HCT116 (cell line): ENCODE measurements around the gene ATP2B3. TPM values are rescaled to one million over a fixed set of nuclear protein-coding genes. Genes with fewer than 3 reads are reported as not detected.

Experiments
- ATAC-seq: fragments of 200-7000 bp; cut with Tn5 transposase; 2 replicates; pipeline ENCODE4 v1.9.1; 2020; ENCODE audit warnings: mild to moderate bottlenecking, moderate library complexity
- BruUV-seq: library from RNA; stranded (reverse); fragments of 400-500 nt; replicated peaks from 2 replicates; lab custom pipeline; 2021; lab: Mats Ljungman, UMichigan
- CTCF ChIA-PET: fragments of 300-600 bp; sonication (Branson Sonifier 250); formaldehyde crosslinking; loops from one replicate; lab custom pipeline; 2021; ENCODE audit warnings: antibody characterized with exemption; lab: Charles Lee
- POLR2A ChIA-PET: fragments of 300-600, 350-600 bp; sonication (Branson Sonifier 250); formaldehyde crosslinking; loops from one replicate; lab custom pipeline; 2021; ENCODE audit warnings: antibody characterized with exemption; lab: Charles Lee
- RAD21 ChIA-PET, 2 experiments: fragments of 300-600 bp; sonication (Branson Sonifier 250); formaldehyde crosslinking; loops; one replicate each; lab custom pipeline; 2023; ENCODE audit warnings: low total read pairs in 2 of 2; ENCODE audit not compliant: uncharacterized antibody in 2 of 2, unreplicated experiment in 2 of 2, low non-redundant PET in 1 of 2; lab: Charles Lee
- DNase-seq: peaks from one replicate; pipeline ENCODE4 v3.0.0-alpha.2; 2010; ENCODE audit warnings: low read depth, low spot score
- H2AFZ ChIP-seq: fragments of 200-600 bp; shearing (Covaris generic), sonication (generic); 2 replicates; pipeline ENCODE4 v1.6.1; 2017; ENCODE audit warnings: low read depth, mixed run types, mixed read lengths, antibody characterized with exemption, low read length; ENCODE audit not compliant: poor library complexity, severe bottlenecking
- H3K27ac ChIP-seq: 2 replicates; pipeline ENCODE4 v1.5.1; 2012; ENCODE audit warnings: low read depth, low read length
- H3K27me3 ChIP-seq: fragments of 200-600 bp; sonication (generic); 2 replicates; pipeline ENCODE4 v1.6.1; 2016; ENCODE audit warnings: mixed run types, low read length, mixed read lengths; ENCODE audit not compliant: insufficient read depth
- H3K36me3 ChIP-seq, 2 experiments: fragments of 200-500 bp in 1 of 2; fragments of 200-600 bp in 1 of 2; sonication (Bioruptor generic) in 1 of 2; sonication (generic) in 1 of 2; 2 replicates each; pipeline versions ENCODE4 v1.5.1 to v1.6.1; 2014 to 2016; ENCODE audit warnings: low read length in 2 of 2, inconsistent platforms in 1 of 2, mixed read lengths in 1 of 2, mixed run types in 1 of 2; ENCODE audit not compliant: insufficient read depth in 2 of 2, control insufficient read depth in 1 of 2
- H3K4me1 ChIP-seq, 2 experiments: fragments of 200-600 bp in 1 of 2; sonication (generic) in 1 of 2; 2 replicates each; pipeline versions ENCODE4 v1.5.1 to v1.6.1; 2012 to 2017; ENCODE audit warnings: low read length in 2 of 2, inconsistent platforms in 1 of 2, mild to moderate bottlenecking in 1 of 2, mixed read lengths in 1 of 2, mixed run types in 1 of 2, moderate library complexity in 1 of 2; ENCODE audit not compliant: insufficient read depth in 2 of 2, control insufficient read depth in 1 of 2
- H3K4me2 ChIP-seq: fragments of 200-600 bp; sonication (generic); 2 replicates; pipeline ENCODE4 v1.6.1; 2017; ENCODE audit warnings: mixed run types, low read length, mixed read lengths
- H3K4me3 ChIP-seq, 2 experiments: fragments of 200-600 bp in 1 of 2; sonication (generic) in 1 of 2; replicated peaks in 1 of 2; 2 replicates each; pipeline ENCODE4 v1.5.1; 2011 to 2016; ENCODE audit warnings: low read length in 2 of 2, control low read depth in 1 of 2, low read depth in 1 of 2, mild to moderate bottlenecking in 1 of 2, mixed read lengths in 1 of 2, mixed run types in 1 of 2
- H3K79me2 ChIP-seq: fragments of 200-600 bp; sonication (generic); 2 replicates; pipeline ENCODE4 v1.6.1; 2017; ENCODE audit warnings: mild to moderate bottlenecking, mixed run types, low read length, moderate library complexity, mixed read lengths; ENCODE audit not compliant: insufficient read depth
- H3K9ac ChIP-seq: fragments of 200-600 bp; sonication (generic); 2 replicates; pipeline ENCODE4 v1.6.1; 2016; ENCODE audit warnings: low read length, mixed read lengths
- H3K9me2 ChIP-seq: fragments of 200-600 bp; sonication (generic), shearing (Covaris generic); 2 replicates; pipeline ENCODE4 v1.6.1; 2017; ENCODE audit warnings: mixed run types, mild to moderate bottlenecking, moderate library complexity; ENCODE audit not compliant: insufficient read depth
- H3K9me3 ChIP-seq, 2 experiments: fragments of 200-500 bp in 1 of 2; fragments of 200-600 bp in 1 of 2; sonication (Bioruptor generic) in 1 of 2; sonication (generic) in 1 of 2; 2 replicates each; pipeline ENCODE4 v1.6.1; 2014 to 2017; ENCODE audit warnings: low read length in 2 of 2, mixed read lengths in 2 of 2, inconsistent platforms in 1 of 2, low read depth in 1 of 2, mild to moderate bottlenecking in 1 of 2, mixed run types in 1 of 2, moderate library complexity in 1 of 2; ENCODE audit not compliant: control insufficient read depth in 1 of 2, insufficient read depth in 1 of 2
- H4K20me1 ChIP-seq: fragments of 200-600 bp; sonication (generic), shearing (Covaris generic); 2 replicates; pipeline ENCODE4 v1.6.1; 2017; ENCODE audit warnings: mixed run types, mild to moderate bottlenecking, moderate library complexity; ENCODE audit not compliant: insufficient read depth
- CBX3 ChIP-seq: IDR thresholded peaks from 2 replicates; pipeline ENCODE4 v1.6.1; 2012; ENCODE audit warnings: low read depth
- EGR1 ChIP-seq: IDR thresholded peaks from 2 replicates; pipeline ENCODE4 v1.6.1; 2012; ENCODE audit warnings: low read depth
- ELF1 ChIP-seq: IDR thresholded peaks from 2 replicates; pipeline ENCODE4 v1.6.1; 2012; ENCODE audit warnings: low read depth, borderline replicate concordance
- EZH2 ChIP-seq: fragments of 200-600 bp; sonication (generic); IDR thresholded peaks from 2 replicates; pipeline ENCODE4 v1.6.1; 2017; ENCODE audit warnings: antibody characterized with exemption, mixed run types
- EZH2phosphoT487 ChIP-seq: fragments of 200-600 bp; IDR thresholded peaks from 2 replicates; pipeline ENCODE4 v1.6.1; 2018; ENCODE audit warnings: antibody characterized with exemption, borderline replicate concordance
- FOSL1 ChIP-seq: IDR thresholded peaks from 2 replicates; pipeline ENCODE4 v1.6.1; 2012; ENCODE audit warnings: low read depth
- JUND ChIP-seq: IDR thresholded peaks from 2 replicates; pipeline ENCODE4 v1.6.1; 2012
- POLR2A ChIP-seq: IDR thresholded peaks from 2 replicates; pipeline ENCODE4 v1.7.0; 2011; ENCODE audit warnings: borderline replicate concordance; ENCODE audit not compliant: insufficient read depth, insufficient read length; ENCODE audit errors: extremely low read depth
- POLR2AphosphoS5 ChIP-seq: IDR thresholded peaks from 2 replicates; pipeline ENCODE4 v1.6.1; 2011; ENCODE audit warnings: mild to moderate bottlenecking, low read depth, low read length, moderate library complexity
- RAD21 ChIP-seq: IDR thresholded peaks from 2 replicates; pipeline ENCODE4 v1.6.1; 2012; ENCODE audit warnings: low read depth, mild to moderate bottlenecking
- SIN3A ChIP-seq: IDR thresholded peaks from 2 replicates; pipeline ENCODE4 v1.6.1; 2012; ENCODE audit warnings: low read depth
- SP1 ChIP-seq: IDR thresholded peaks from 2 replicates; pipeline ENCODE4 v1.6.1; 2012; ENCODE audit warnings: low read depth
- YY1 ChIP-seq: IDR thresholded peaks from 2 replicates; pipeline ENCODE4 v1.6.1; 2011; ENCODE audit warnings: low read length, low read depth, moderate library complexity, mild to moderate bottlenecking; ENCODE audit not compliant: insufficient replicate concordance; ENCODE audit errors: extremely low read depth
- ZNF274 ChIP-seq: fragments of 200-500 bp; sonication (Bioruptor generic); IDR thresholded peaks from 2 replicates; pipeline ENCODE4 v1.6.1; 2014; ENCODE audit warnings: mild to moderate bottlenecking, low read depth, low read length, inconsistent platforms
- intact Hi-C: fragments of 100-400 bp; cut with micrococcal nuclease; formaldehyde crosslinking; loops from 2 replicates; pipeline ENCODE4 v1.10.0; 2022
- total RNA-seq: library from RNA; stranded (reverse); gene quantifications from one replicate; pipeline ENCODE4 v1.2.1, GENCODE V29; 2021; ENCODE audit not compliant: unreplicated experiment
- TF ChIP-seq, protein P1 (sequence below): IDR thresholded peaks from 2 replicates; pipeline ENCODE4 v1.6.1; 2012
- TF ChIP-seq, protein P2 (sequence below): IDR thresholded peaks from 2 replicates; pipeline ENCODE4 v1.6.1; 2012; ENCODE audit warnings: low read depth
- TF ChIP-seq, protein P3 (sequence below): IDR thresholded peaks from 2 replicates; pipeline ENCODE4 v1.6.1; 2012
- TF ChIP-seq, protein P4 (sequence below): IDR thresholded peaks from 2 replicates; pipeline ENCODE4 v1.6.1; 2011; ENCODE audit warnings: mild to moderate bottlenecking, low read length, moderate library complexity; ENCODE audit not compliant: insufficient replicate concordance; ENCODE audit errors: extremely low read depth
- TF ChIP-seq, protein P5 (sequence below), 3 experiments: fragments of 200-600 bp in 1 of 3; sonication (generic) in 1 of 3; IDR thresholded peaks in 2 of 3; conservative IDR thresholded peaks in 1 of 3; 2 replicates each; pipeline ENCODE4 v1.5.1; 2012 to 2017; ENCODE audit warnings: low read depth in 2 of 3, low read length in 2 of 3, antibody characterized with exemption in 1 of 3, borderline replicate concordance in 1 of 3, control low read depth in 1 of 3, mild to moderate bottlenecking in 1 of 3, mixed read lengths in 1 of 3, mixed run types in 1 of 3, moderate library complexity in 1 of 3; ENCODE audit not compliant: insufficient read depth in 1 of 3

The ATP2B3 gene
- total RNA-seq, 1 experiment from 2014 or later, result not detected

DNA sequence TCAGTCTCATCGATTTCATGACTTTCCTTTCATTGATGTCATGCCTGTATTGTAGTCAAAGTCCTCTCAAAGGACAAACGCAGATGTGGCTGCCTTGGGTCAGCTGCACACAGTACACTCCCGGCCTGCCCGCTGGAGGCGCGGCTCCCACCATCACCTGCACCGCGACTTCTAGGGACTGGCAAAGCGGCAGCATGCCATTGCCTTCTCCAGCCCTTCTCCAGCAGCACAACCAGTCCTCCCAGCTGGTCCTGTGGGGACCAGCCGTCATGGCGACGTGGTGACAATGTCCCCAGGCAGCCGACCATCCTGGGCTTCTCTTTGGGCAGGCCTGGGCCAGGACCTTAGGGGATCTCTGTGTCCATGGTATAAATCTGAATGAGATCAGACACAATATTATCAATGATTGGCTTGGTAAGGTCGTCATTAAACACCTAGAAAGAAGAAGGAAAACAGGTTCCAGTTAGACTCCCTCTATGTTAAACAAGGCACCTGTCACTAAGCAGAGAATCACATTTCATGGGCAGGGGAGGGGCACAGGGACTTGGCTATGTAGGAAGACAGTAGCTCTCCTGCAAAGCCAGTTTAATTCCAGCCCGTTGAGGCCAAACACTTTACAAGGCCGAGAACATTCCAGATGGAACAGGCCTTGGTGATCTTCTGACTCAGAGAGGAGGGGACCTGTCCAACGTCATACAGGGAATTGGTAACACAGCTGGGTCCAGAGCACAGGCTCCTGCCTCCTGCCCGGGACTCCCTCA, 70.8 kb downstream of the ATP2B3 start:
- H3K27me3 ChIP-seq, result no peaks in the 10 kb centered on the region
- H3K4me1 ChIP-seq, result no peaks in the 10 kb centered on the region
- DNase-seq, result no peak
- H3K27ac ChIP-seq, result no peak overlapping the region
- H3K9me2 ChIP-seq, result no peaks in the 10 kb centered on the region
- TF ChIP-seq, protein P1, sequence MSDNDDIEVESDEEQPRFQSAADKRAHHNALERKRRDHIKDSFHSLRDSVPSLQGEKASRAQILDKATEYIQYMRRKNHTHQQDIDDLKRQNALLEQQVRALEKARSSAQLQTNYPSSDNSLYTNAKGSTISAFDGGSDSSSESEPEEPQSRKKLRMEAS, result no peak
- TF ChIP-seq POLR2AphosphoS5, result no peak
- TF ChIP-seq, protein P2, sequence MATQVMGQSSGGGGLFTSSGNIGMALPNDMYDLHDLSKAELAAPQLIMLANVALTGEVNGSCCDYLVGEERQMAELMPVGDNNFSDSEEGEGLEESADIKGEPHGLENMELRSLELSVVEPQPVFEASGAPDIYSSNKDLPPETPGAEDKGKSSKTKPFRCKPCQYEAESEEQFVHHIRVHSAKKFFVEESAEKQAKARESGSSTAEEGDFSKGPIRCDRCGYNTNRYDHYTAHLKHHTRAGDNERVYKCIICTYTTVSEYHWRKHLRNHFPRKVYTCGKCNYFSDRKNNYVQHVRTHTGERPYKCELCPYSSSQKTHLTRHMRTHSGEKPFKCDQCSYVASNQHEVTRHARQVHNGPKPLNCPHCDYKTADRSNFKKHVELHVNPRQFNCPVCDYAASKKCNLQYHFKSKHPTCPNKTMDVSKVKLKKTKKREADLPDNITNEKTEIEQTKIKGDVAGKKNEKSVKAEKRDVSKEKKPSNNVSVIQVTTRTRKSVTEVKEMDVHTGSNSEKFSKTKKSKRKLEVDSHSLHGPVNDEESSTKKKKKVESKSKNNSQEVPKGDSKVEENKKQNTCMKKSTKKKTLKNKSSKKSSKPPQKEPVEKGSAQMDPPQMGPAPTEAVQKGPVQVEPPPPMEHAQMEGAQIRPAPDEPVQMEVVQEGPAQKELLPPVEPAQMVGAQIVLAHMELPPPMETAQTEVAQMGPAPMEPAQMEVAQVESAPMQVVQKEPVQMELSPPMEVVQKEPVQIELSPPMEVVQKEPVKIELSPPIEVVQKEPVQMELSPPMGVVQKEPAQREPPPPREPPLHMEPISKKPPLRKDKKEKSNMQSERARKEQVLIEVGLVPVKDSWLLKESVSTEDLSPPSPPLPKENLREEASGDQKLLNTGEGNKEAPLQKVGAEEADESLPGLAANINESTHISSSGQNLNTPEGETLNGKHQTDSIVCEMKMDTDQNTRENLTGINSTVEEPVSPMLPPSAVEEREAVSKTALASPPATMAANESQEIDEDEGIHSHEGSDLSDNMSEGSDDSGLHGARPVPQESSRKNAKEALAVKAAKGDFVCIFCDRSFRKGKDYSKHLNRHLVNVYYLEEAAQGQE, result no peak
- no peak for TF ChIP-seq JUND
- TF ChIP-seq EGR1, result no peak
- no peak for TF ChIP-seq YY1
- TF ChIP-seq EZH2phosphoT487, result no peak
- no peak for TF ChIP-seq ELF1
- TF ChIP-seq, protein P3, sequence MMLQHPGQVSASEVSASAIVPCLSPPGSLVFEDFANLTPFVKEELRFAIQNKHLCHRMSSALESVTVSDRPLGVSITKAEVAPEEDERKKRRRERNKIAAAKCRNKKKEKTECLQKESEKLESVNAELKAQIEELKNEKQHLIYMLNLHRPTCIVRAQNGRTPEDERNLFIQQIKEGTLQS, result no peak
- TF ChIP-seq POLR2A, result no peak
- no peak for TF ChIP-seq EZH2
- no peak for TF ChIP-seq SIN3A
- TF ChIP-seq CBX3, result no peak
- TF ChIP-seq, protein P4, sequence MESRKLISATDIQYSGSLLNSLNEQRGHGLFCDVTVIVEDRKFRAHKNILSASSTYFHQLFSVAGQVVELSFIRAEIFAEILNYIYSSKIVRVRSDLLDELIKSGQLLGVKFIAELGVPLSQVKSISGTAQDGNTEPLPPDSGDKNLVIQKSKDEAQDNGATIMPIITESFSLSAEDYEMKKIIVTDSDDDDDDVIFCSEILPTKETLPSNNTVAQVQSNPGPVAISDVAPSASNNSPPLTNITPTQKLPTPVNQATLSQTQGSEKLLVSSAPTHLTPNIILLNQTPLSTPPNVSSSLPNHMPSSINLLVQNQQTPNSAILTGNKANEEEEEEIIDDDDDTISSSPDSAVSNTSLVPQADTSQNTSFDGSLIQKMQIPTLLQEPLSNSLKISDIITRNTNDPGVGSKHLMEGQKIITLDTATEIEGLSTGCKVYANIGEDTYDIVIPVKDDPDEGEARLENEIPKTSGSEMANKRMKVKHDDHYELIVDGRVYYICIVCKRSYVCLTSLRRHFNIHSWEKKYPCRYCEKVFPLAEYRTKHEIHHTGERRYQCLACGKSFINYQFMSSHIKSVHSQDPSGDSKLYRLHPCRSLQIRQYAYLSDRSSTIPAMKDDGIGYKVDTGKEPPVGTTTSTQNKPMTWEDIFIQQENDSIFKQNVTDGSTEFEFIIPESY, result no peak
- TF ChIP-seq ZNF274, result no peak
- TF ChIP-seq SP1, result no peak
- TF ChIP-seq FOSL1, result no peak
- TF ChIP-seq, protein P5, sequence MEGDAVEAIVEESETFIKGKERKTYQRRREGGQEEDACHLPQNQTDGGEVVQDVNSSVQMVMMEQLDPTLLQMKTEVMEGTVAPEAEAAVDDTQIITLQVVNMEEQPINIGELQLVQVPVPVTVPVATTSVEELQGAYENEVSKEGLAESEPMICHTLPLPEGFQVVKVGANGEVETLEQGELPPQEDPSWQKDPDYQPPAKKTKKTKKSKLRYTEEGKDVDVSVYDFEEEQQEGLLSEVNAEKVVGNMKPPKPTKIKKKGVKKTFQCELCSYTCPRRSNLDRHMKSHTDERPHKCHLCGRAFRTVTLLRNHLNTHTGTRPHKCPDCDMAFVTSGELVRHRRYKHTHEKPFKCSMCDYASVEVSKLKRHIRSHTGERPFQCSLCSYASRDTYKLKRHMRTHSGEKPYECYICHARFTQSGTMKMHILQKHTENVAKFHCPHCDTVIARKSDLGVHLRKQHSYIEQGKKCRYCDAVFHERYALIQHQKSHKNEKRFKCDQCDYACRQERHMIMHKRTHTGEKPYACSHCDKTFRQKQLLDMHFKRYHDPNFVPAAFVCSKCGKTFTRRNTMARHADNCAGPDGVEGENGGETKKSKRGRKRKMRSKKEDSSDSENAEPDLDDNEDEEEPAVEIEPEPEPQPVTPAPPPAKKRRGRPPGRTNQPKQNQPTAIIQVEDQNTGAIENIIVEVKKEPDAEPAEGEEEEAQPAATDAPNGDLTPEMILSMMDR (IDR thresholded peaks at IDR 0.05 in 2 of 3, conservative IDR thresholded peaks at IDR 0.05 in 1 of 3; ENCODE audit: borderline replicate concordance in 1 of 3, insufficient read depth in 1 of 3, low read depth in 2 of 3, low read length in 2 of 3), result no peak
- TF ChIP-seq RAD21, result no peak
- TF ChIP-seq, all 23 proteins: peak for 0
- BruUV-seq, result no TSS peak
- Histone ChIP-seq H4K20me1 (no peaks in the 10 kb centered on the region), H3K79me2 (no peaks in the 10 kb centered on the region), H3K36me3 (no peaks in the 10 kb centered on the region; a peak in 1 of 4 replicates), H2AFZ (no peak overlapping the region), H3K9ac (no peak overlapping the region), H3K4me3 (no peak overlapping the region), H3K9me3 (no peaks in the 10 kb centered on the region), H3K4me2 (no peak overlapping the region)
- POLR2A ChIA-PET, result no interaction called here
- CTCF ChIA-PET, result no interaction called here
- RAD21 ChIA-PET, result no interaction called here
- ATAC-seq, result no peak
- intact Hi-C loops, result no loop called here
